ENCODE measurements around the gene TENM4. TPM values are rescaled to one million over a fixed set of nuclear protein-coding genes. Genes with fewer than 3 reads are reported as not detected.

The TENM4 gene
- polyA plus RNA-seq, 3 donors: 0.31 to 1.7 TPM; not detected in 1

- TF ChIP-seq, protein P1, sequence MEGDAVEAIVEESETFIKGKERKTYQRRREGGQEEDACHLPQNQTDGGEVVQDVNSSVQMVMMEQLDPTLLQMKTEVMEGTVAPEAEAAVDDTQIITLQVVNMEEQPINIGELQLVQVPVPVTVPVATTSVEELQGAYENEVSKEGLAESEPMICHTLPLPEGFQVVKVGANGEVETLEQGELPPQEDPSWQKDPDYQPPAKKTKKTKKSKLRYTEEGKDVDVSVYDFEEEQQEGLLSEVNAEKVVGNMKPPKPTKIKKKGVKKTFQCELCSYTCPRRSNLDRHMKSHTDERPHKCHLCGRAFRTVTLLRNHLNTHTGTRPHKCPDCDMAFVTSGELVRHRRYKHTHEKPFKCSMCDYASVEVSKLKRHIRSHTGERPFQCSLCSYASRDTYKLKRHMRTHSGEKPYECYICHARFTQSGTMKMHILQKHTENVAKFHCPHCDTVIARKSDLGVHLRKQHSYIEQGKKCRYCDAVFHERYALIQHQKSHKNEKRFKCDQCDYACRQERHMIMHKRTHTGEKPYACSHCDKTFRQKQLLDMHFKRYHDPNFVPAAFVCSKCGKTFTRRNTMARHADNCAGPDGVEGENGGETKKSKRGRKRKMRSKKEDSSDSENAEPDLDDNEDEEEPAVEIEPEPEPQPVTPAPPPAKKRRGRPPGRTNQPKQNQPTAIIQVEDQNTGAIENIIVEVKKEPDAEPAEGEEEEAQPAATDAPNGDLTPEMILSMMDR (IDR thresholded peaks at IDR 0.05): no peak
- no peak overlapping the region for H3K4me2 ChIP-seq (replicated peaks; ENCODE audit: extremely low read depth, low read length, poor library complexity, severe bottlenecking)
- H3K4me1 ChIP-seq (ENCODE audit: control insufficient read depth in 1 of 2, insufficient read depth in 2 of 2, low read length in 2 of 2): no peaks in the 10 kb centered on the region
- no peaks in the 10 kb centered on the region for H4K20me1 ChIP-seq (ENCODE audit: insufficient read depth, low read length)
- H3K9me3 ChIP-seq (replicated peaks in 1 of 2; ENCODE audit: control insufficient read depth in 1 of 2, insufficient read depth in 1 of 2, low read length in 2 of 2): no peaks in the 10 kb centered on the region
- no peaks in the 10 kb centered on the region for H3K79me2 ChIP-seq (ENCODE audit: insufficient read depth, low read length)
- no peak overlapping the region for H2AFZ ChIP-seq (ENCODE audit: insufficient read depth, low read depth, low read length, poor library complexity, severe bottlenecking)
- peaks cover 4 to 34% of the 10 kb centered on the region in 2 donors for H3K27me3 ChIP-seq (ENCODE audit: control insufficient read depth in 2 of 2, insufficient read depth in 2 of 2, low read length in 2 of 2)
- H3K36me3 ChIP-seq (replicated peaks in 1 of 2; ENCODE audit: control insufficient read depth in 1 of 2, insufficient read depth in 2 of 2, low read length in 2 of 2): no peaks in the 10 kb centered on the region
- H3K4me3 ChIP-seq (replicated peaks in 1 of 3; ENCODE audit: low read depth in 2 of 3, low read length in 3 of 3): no peak overlapping the region
- intact Hi-C loops (cut with micrococcal nuclease): no loop called here
- no peak overlapping the region for H3K27ac ChIP-seq (ENCODE audit: low read depth in 1 of 2, low read length in 2 of 2)
- Mint-ChIP-seq H3K27ac (no peak overlapping the region), H3K9me3 (peaks cover 0 to 2% (median 0%) of the 10 kb centered on the region in 7 donors), H3K36me3 (no peaks in the 10 kb centered on the region), H3K4me3 (no peak overlapping the region), H3K4me1 (peaks cover 6% of the 10 kb centered on the region), H3K27me3 (ENCODE audit: low read depth in 3 of 3) (peaks cover 8 to 35% (median 8%) of the 10 kb centered on the region in 3 donors)
- 30% methylated on average over 3 of the region's 4 CpGs for WGBS (ENCODE audit: insufficient coverage)
- DNase-seq: no peak
- no peak overlapping the region for H3K9ac ChIP-seq (ENCODE audit: insufficient read depth, low read length, poor library complexity, severe bottlenecking)
These were observed 15.7 kb upstream of the TENM4 start for GRCh38 chr11:79456501-79456900.

- no peak for DNase-seq
- no peaks in the 10 kb centered on the region for H4K20me1 ChIP-seq (ENCODE audit: insufficient read depth, low read length)
- H3K27ac ChIP-seq (ENCODE audit: low read depth in 1 of 2, low read length in 2 of 2): no peak overlapping the region
- H3K27ac Mint-ChIP-seq: no peak overlapping the region
- no peak overlapping the region for H3K9ac ChIP-seq (ENCODE audit: insufficient read depth, low read length, poor library complexity, severe bottlenecking)
- H3K4me1 Mint-ChIP-seq: peaks cover 3% of the 10 kb centered on the region
- H3K4me3 Mint-ChIP-seq: no peak overlapping the region
- H3K79me2 ChIP-seq (ENCODE audit: insufficient read depth, low read length): no peaks in the 10 kb centered on the region
- no peak overlapping the region for H3K4me3 ChIP-seq (replicated peaks in 1 of 3; ENCODE audit: low read depth in 2 of 3, low read length in 3 of 3)
- H3K9me3 Mint-ChIP-seq: peaks cover 0 to 2% (median 0%) of the 10 kb centered on the region in 7 donors
- peaks cover 8 to 40% (median 10%) of the 10 kb centered on the region in 3 donors for H3K27me3 Mint-ChIP-seq (ENCODE audit: low read depth in 3 of 3)
- TF ChIP-seq, protein P1 (IDR thresholded peaks at IDR 0.05): no peak
- H3K4me1 ChIP-seq (ENCODE audit: control insufficient read depth in 1 of 2, insufficient read depth in 2 of 2, low read length in 2 of 2): no peaks in the 10 kb centered on the region
- H3K27me3 ChIP-seq (ENCODE audit: control insufficient read depth in 2 of 2, insufficient read depth in 2 of 2, low read length in 2 of 2): peaks cover 5 to 43% of the 10 kb centered on the region in 2 donors
- no peaks in the 10 kb centered on the region for H3K36me3 ChIP-seq (replicated peaks in 1 of 2; ENCODE audit: control insufficient read depth in 1 of 2, insufficient read depth in 2 of 2, low read length in 2 of 2)
- H3K4me2 ChIP-seq (replicated peaks; ENCODE audit: extremely low read depth, low read length, poor library complexity, severe bottlenecking): no peak overlapping the region
- no peaks in the 10 kb centered on the region for H3K36me3 Mint-ChIP-seq
- no peaks in the 10 kb centered on the region for H3K9me3 ChIP-seq (replicated peaks in 1 of 2; ENCODE audit: control insufficient read depth in 1 of 2, insufficient read depth in 1 of 2, low read length in 2 of 2)
- H2AFZ ChIP-seq (ENCODE audit: insufficient read depth, low read depth, low read length, poor library complexity, severe bottlenecking): no peak overlapping the region
- intact Hi-C loops (cut with micrococcal nuclease): no loop called here
These were observed 12.8 kb upstream of the TENM4 start for GRCh38 chr11:79453617-79454016.

Data from CD14-positive monocyte (primary cell).